K562 (cell line): ENCODE measurements around the gene COL20A1. TPM values are rescaled to one million over a fixed set of nuclear protein-coding genes. Genes with fewer than 3 reads are reported as not detected.

ENCODE experiments used
- ATAC-seq: fragments of 200-7000 bp; cut with Tn5 transposase; 3 replicates; pipeline ENCODE4 v1.9.1; 2020; ENCODE audit warnings: moderate library complexity
- BruUV-seq: library from RNA; stranded (reverse); fragments of 400-500 nt; replicated peaks from 2 replicates; lab custom pipeline; 2021; lab: Mats Ljungman, UMichigan
- CTCF ChIA-PET: fragments of 300-600 bp; formaldehyde crosslinking; extraction: SDS; loops from one replicate; lab custom pipeline; 2021; ENCODE audit warnings: low intra/inter-chr PET ratio; lab: Yijun Ruan, JAX
- POLR2A ChIA-PET: fragments of 300-600, 350-650 bp; sonication (Branson Sonifier 250); formaldehyde crosslinking; extraction: SDS; loops from one replicate; lab custom pipeline; 2021; ENCODE audit warnings: antibody characterized with exemption, inconsistent platforms; lab: Yijun Ruan, JAX
- DNase-seq, 4 experiments: peaks; one replicate each; pipeline versions ENCODE4 v3.0.0 to v3.0.0-alpha.2; 2011 to 2018; ENCODE audit warnings: low spot score in 3 of 4, mixed read lengths in 3 of 4; ENCODE audit errors: extremely low read depth in 1 of 4
- FAIRE-seq: peaks from 2 replicates; lab custom pipeline; 2011; peaks lifted over from hg19 to GRCh38; lab: Jason Lieb, UNC
- H2AFZ ChIP-seq: 2 replicates; pipeline ENCODE4 v1.6.0; 2011; ENCODE audit warnings: low read depth, low read length, control low read depth, inconsistent platforms
- H3K27ac ChIP-seq: fragments of 200-600 bp; 3 replicates; pipeline ENCODE4 v1.8.0; 2011; ENCODE audit warnings: low read depth, mild to moderate bottlenecking, control low read depth, inconsistent platforms, low read length, moderate library complexity, mixed read lengths; ENCODE audit errors: extremely low read depth
- H3K27me3 ChIP-seq, 2 experiments: fragments of 300-600 bp in 1 of 2; 2 replicates in 1 of 2; 3 replicates in 1 of 2; pipeline versions ENCODE4 v1.6.0 to v1.8.0; 2011; ENCODE audit warnings: inconsistent platforms in 2 of 2, low read length in 2 of 2, mild to moderate bottlenecking in 1 of 2, mixed read lengths in 1 of 2, moderate library complexity in 1 of 2; ENCODE audit not compliant: control insufficient read depth in 2 of 2, insufficient read depth in 2 of 2
- H3K36me3 ChIP-seq: fragments of 300-600 bp; 3 replicates; pipeline ENCODE4 v1.8.0; 2011; ENCODE audit warnings: mild to moderate bottlenecking, low read length, inconsistent platforms; ENCODE audit not compliant: control insufficient read depth, insufficient read depth
- H3K4me1 ChIP-seq, 2 experiments: fragments of 200-600 bp in 1 of 2; replicated peaks in 1 of 2; 2 replicates in 1 of 2; 3 replicates in 1 of 2; pipeline versions ENCODE4 v1.5.1 to v1.8.0; 2011; ENCODE audit warnings: inconsistent platforms in 2 of 2, low read length in 2 of 2, mild to moderate bottlenecking in 1 of 2, mixed read lengths in 1 of 2, moderate library complexity in 1 of 2; ENCODE audit not compliant: control insufficient read depth in 2 of 2, insufficient read depth in 2 of 2
- H3K4me2 ChIP-seq: 2 replicates; pipeline ENCODE4 v1.6.1; 2011; ENCODE audit warnings: low read length, control low read depth, inconsistent platforms, mixed read lengths; ENCODE audit not compliant: insufficient read depth
- H3K4me3 ChIP-seq: fragments of 200-600 bp; sonication (generic), shearing (Covaris generic); 2 replicates; pipeline ENCODE4 v1.5.1; 2016; ENCODE audit warnings: control low read depth, inconsistent platforms
- H3K79me2 ChIP-seq: fragments of 200-600 bp; 3 replicates; pipeline ENCODE4 v1.8.0; 2011; ENCODE audit warnings: low read length, inconsistent platforms; ENCODE audit not compliant: control insufficient read depth, insufficient read depth
- H3K9ac ChIP-seq, 2 experiments: 2 replicates each; pipeline versions ENCODE4 v1.6.0 to v1.6.1; 2011; ENCODE audit warnings: low read depth in 2 of 2, low read length in 2 of 2, control low read depth in 1 of 2, inconsistent platforms in 1 of 2, mild to moderate bottlenecking in 1 of 2, mixed read lengths in 1 of 2; ENCODE audit not compliant: insufficient read depth in 1 of 2
- H3K9me1 ChIP-seq: one replicate; pipeline ENCODE4 v1.6.0; 2011; ENCODE audit warnings: inconsistent platforms, mild to moderate bottlenecking, low read length, moderate library complexity; ENCODE audit not compliant: control insufficient read depth, insufficient read depth
- H3K9me3 ChIP-seq: replicated peaks from 2 replicates; pipeline ENCODE4 v1.5.1; 2011; ENCODE audit warnings: low read depth, low read length, inconsistent platforms; ENCODE audit not compliant: control insufficient read depth, insufficient read depth
- H4K20me1 ChIP-seq: replicated peaks from 2 replicates; pipeline ENCODE4 v1.6.1; 2011; ENCODE audit warnings: low read length, inconsistent platforms, mixed read lengths; ENCODE audit not compliant: control insufficient read depth, insufficient read depth
- CXXC5 ChIP-seq: fragments of 250-450 bp; sonication (Bioruptor Pico); IDR thresholded peaks from 2 replicates; pipeline ENCODE4 v1.8.0; 2022; ENCODE audit warnings: inconsistent platforms, mild to moderate bottlenecking, moderate library complexity
- EHMT2 ChIP-seq: fragments of 450-650 bp; IDR thresholded peaks from 2 replicates; pipeline ENCODE4 v1.6.1; 2018; ENCODE audit warnings: antibody characterized with exemption
- EP300 ChIP-seq: IDR thresholded peaks from 2 replicates; pipeline ENCODE4 v1.6.1; 2012; ENCODE audit warnings: low read length, improper control_type of control experiment
- FIP1L1 ChIP-seq: fragments of 200-400 bp; formaldehyde crosslinking; IDR thresholded peaks from 2 replicates; pipeline ENCODE4 v1.6.1; 2018; ENCODE audit warnings: mild to moderate bottlenecking, low read depth, low read length; ENCODE audit not compliant: poor library complexity, severe bottlenecking
- MIER1 ChIP-seq: fragments of 450-650 bp; IDR thresholded peaks from 2 replicates; pipeline ENCODE4 v1.6.1; 2016; ENCODE audit warnings: antibody characterized with exemption, mild to moderate bottlenecking, low read depth
- REST ChIP-seq, 2 experiments: fragments of 450-650 bp; formaldehyde crosslinking in 1 of 2; IDR thresholded peaks; 2 replicates each; pipeline versions ENCODE4 v1.4.0 to v1.6.1; 2014 to 2020; ENCODE audit warnings: mild to moderate bottlenecking in 2 of 2, borderline replicate concordance in 1 of 2, low read depth in 1 of 2
- SREBF2 ChIP-seq: sonication (generic); formaldehyde crosslinking; IDR thresholded peaks from 2 replicates; pipeline ENCODE4 v1.4.0; 2020; ENCODE audit warnings: mild to moderate bottlenecking, missing genetic modification reagents
- WGBS: fragments of 100-300 bp; shearing (Covaris generic); methylation state at CpG from one replicate; pipeline ENCODE4 v1.1.6; 2016; ENCODE audit warnings: low coverage, mixed read lengths; ENCODE audit not compliant: insufficient coverage; ENCODE audit errors: missing lambda C conversion rate; 5-methylcytosine and 5-hydroxymethylcytosine counted together
- in situ Hi-C: fragments of 300-500 bp; cut with MboI; formaldehyde crosslinking; loops from 4 replicates; pipeline ENCODE4 v1.15.0; 2018; ENCODE audit warnings: inconsistent platforms, mixed read lengths
- intact Hi-C: fragments of 100-400 bp; cut with micrococcal nuclease; formaldehyde crosslinking; loops from 2 replicates; pipeline ENCODE4 v1.14.2; 2022
- polyA plus RNA-seq, 8 experiments: library from polyadenylated mRNA; depleted of rRNA in 4 of 8; stranded (reverse) in 5 of 8; unstranded in 3 of 8; fragments of >200 nt; fragmentation: Nextera tagmentation in 2 of 8; fragmentation: Illumina TruSeq in 1 of 8; extraction: Ambion mirVana in 2 of 8; extraction: Trizol in 1 of 8; gene quantifications; 2 replicates each; pipeline versions ENCODE4 v1.2.1 to v1.2.3, GENCODE V29; 2011 to 2014; ENCODE audit warnings: inconsistent platforms in 1 of 8, missing spikeins in 1 of 8
- total RNA-seq, 7 experiments: library from RNA; depleted of rRNA in 6 of 7; stranded (reverse); fragments of >200 nt in 6 of 7; fragmentation: Illumina TruSeq in 2 of 7; extraction: Trizol in 2 of 7; gene quantifications; 2 replicates each; pipeline versions ENCODE4 v1.2.1 to v1.2.3, GENCODE V29; 2011 to 2021; ENCODE audit warnings: low replicate concordance in 1 of 7

Gene COL20A1
- total and polyA plus RNA-seq, 9 of the 15 experiments (the other 6 are each of a cell fraction or from before 2014, with no cell fraction given): not detected

GRCh38 chr20:63378626-63379025, 85.6 kb downstream of the COL20A1 start:
- 5% methylated on average over 12 of the region's 12 CpGs for WGBS
- peak in 1 of 4 experiments; percentile 24 for DNase-seq
- FAIRE-seq: no peak
- no peaks in the 10 kb centered on the region for H3K9me3 ChIP-seq
- no peak overlapping the region for H3K4me2 ChIP-seq
- peaks cover 3 to 53% of the 10 kb centered on the region in 2 experiments; a peak in 4 of 5 replicates for H3K27me3 ChIP-seq
- no peaks in the 10 kb centered on the region for H3K79me2 ChIP-seq
- BruUV-seq: no TSS peak
- peak; percentile 60 for ATAC-seq
- H3K4me1 ChIP-seq: peaks cover 0 to 8% of the 10 kb centered on the region in 2 experiments; a peak in 2 of 5 replicates
- ChIA-PET CTCF (no interaction called here), POLR2A (interaction anchor here (0.5 to 1.3 kb wide), 2 partner anchors 11 to 31 kb away, joined by 3 read pairs; no protein-coding TSS in a partner anchor)
- no peaks in the 10 kb centered on the region for H3K36me3 ChIP-seq
- no peak overlapping the region for H3K27ac ChIP-seq
- in situ Hi-C loops: no loop called here
- no peak overlapping the region for H3K4me3 ChIP-seq
- TF ChIP-seq EHMT2 (peak; percentile 90), MIER1 (peak; percentile 89), EP300 (no peak), CXXC5 (CRISPR knock-in tag) (no peak), REST (IDR thresholded peaks at IDR 0.05; ENCODE audit: borderline replicate concordance) (peak; percentile 95), REST (CRISPR knock-in tag; IDR thresholded peaks at IDR 0.05; ENCODE audit: low read depth) (no peak; the same call in 1 of the 2 replicates), FIP1L1 (no peak), SREBF2 (CRISPR knock-in tag) (no peak)
- H3K9me1 ChIP-seq: no peaks in the 10 kb centered on the region
- no peaks in the 10 kb centered on the region; the same call in 1 of the 2 replicates for H4K20me1 ChIP-seq
- no peak overlapping the region for H3K9ac ChIP-seq
- intact Hi-C loops: no loop called here
- no peak overlapping the region for H2AFZ ChIP-seq
